ENCODE measurements around the gene PPARA.
A peak's percentile ranks its signal among the peaks of the same experiment; 100 is the strongest.

The PPARA gene

DNA sequence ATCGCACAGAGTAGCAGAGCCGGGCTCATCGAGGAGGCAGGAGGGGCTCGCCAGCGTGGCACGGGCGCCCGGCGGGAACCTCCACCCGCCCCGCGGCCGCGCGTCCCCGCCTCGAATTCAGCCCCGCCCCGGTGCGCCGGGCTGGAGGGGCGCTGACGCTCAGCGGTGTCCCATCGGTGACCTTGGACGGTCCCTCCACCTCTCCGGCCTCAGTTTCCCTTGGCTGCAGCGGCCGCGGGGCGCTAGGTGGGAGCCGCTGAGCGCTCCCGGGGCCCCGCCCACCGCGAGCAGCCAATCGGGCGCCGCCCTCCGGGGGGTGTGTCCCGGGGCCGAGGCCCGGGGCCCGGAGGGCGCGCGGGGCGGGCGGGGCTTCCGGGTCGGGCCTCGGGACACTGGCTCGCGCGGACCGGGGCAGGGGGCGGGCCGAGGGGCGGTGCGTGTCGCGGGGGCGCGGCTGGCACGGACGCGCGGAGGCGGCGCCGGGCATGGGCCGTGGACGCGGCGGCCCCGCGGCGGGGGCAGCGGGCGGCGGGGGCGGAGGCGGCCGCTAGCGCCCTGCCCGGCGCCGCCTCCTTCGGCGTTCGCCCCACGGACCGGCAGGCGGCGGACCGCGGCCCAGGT lies at the start of gene PPARA:
TSS of gene PPARA (plus strand) at position 493 of the 621 bp plus-strand sequence. CDS start 47,858 bp downstream, outside the sequence.
- peak; percentile 71 to 78 for DNase-seq (ENCODE audit: low read depth in 2 of 2)

DNA sequence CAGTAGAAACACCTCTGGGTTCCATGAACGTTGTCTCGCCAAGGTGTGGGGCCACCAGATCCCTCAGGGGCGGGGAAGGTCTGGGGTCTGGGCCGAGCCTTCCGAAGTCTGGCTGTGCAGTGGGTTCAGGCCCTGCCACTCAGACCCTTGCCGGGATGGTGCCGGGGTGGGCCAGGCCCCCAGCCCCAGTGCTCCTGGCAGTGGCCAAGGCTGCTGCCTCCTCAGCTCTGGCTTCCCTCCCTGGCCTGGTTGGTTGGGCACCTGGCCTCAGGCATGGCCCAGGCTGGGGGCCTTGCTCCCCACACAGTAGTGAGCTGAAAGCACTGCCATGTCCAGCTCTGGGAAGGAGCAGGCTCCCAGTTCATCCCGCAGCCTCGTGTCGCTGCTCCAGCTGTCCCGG lies 48.2 kb upstream of the PPARA start:
- DNase-seq (ENCODE audit: low read depth in 2 of 2) = no peak

DNA sequence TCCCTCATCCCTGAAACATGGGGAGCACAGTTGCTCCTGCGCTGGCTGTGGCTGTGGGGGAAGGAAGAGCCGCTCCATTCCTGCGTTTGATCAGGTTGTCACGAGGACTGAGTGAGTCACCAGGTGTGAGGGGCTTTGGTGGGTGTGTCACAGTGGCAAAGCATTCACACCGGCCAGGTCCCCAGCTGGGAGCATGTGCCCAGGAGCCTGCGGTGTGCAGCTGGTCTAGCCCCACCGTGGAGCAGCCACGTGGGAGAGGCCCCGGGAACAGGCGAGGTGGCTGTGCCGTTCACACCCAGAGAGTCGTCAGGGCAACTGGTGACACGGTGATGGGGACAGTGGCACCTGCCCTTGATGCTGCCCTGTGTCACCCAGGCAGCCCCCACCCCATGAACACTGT lies 47.6 kb upstream of the PPARA start:
- DNase-seq (ENCODE audit: low read depth in 2 of 2) = no peak

DNA sequence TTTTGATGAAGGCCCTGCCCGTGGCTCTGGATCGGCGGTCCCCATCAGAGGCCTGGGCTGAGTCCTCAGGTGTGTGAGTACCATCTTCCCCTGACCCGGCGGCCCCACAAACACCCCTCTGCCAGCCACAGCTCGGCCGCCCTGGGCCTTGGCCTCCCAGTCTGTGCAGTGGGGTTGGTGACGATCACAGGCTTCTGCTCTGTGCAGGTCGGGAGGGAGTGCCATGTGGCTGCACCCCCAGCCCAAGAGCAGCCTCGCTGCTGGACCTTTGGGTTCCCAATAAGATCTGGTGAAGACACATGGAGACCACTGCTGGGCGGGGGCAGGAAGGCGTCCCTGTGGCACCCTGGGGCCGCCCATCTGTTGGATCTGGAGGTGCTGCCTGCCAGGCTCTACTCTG lies 47.1 kb upstream of the PPARA start:
- DNase-seq (ENCODE audit: low read depth in 2 of 2) = no peak

DNA sequence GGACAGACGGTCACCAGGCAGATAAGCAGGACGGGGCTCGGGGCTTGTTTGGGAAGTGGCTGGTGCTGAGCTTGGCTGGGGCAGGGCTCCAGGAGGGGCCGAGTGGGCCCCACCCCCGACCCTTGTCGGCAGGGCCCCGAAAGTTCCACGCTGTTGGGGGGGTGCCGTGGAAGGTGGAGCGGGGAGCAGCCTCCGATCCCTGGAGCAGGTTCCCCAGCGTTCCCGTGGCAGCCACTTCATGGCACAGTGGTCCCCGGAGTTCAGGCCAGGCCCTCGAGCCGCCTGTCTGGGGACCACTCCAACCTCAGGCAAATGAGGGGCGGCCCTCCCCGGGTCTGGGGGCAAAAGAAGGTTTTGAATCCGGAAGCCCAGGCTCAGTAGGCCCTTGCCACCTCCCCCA lies 46.7 kb upstream of the PPARA start:
- no peak for DNase-seq (ENCODE audit: low read depth in 2 of 2)

DNA sequence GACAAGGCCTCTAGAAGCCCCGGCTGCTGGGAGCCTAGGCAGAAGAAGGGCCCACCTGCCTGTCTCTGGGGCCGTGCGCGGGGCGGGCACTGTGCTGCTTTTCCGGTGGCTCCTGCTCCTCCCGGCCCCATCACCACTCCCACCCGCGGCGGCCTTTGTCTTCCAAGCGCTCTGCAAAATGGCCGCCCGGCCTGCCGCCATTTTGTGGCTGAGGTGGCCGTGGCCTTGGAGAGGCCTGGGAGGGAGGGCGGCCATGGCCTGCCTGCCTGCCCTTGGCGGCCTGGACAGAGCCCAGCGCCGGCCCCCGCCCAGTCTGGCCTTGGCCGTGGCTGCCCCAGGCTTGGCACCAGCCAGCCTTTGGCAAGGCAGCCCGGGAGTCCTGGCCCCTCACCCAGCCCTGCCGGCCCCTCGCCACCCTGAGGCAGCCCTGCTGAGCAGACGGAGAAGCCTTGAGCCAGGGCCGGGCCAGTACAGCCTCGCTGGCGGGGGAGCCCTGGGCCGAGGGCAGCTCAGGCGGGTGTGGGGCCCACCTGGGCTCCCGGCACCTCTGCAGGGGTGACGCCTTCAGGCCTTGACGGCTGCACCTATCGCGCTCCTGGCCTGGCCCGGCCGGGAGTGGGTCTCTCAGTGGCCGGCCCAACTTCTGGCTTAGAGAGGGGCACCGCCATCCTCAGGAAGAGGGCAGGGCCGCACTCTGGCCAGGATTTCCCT lies 46.0 kb upstream of the PPARA start:
- no peak for DNase-seq (ENCODE audit: low read depth in 2 of 2)

DNA sequence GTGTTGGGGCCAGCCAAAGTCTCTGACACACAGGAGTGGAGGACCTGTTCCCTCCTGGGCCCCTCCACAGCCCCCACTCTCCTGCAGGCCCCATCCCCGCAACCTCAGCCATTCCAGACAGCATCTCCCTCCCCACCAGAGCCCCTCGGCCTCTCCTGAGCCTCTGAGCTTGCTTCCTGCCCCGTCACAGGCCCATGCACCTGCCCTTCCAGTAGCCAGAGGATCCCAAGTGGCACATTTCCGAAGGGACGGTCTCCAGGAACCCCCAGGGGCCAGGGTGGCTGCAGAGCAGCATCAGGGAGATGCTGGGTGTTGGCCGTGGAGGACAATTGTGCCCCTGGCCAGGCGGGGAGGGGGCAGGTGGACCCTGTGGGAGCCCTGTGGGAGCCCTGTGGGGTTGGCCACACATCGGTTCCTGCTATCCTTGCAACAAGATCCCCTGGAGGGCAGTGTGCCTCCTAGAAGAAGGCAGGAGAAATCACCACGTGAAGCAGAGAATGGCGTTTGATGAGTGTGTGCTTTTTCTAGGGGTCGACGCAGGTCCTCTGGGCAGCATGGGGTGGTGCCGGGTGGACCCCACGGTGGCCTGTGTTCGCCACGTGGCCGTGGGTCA lies 45.3 kb upstream of the PPARA start:
- DNase-seq (ENCODE audit: low read depth in 2 of 2) = no peak

DNA sequence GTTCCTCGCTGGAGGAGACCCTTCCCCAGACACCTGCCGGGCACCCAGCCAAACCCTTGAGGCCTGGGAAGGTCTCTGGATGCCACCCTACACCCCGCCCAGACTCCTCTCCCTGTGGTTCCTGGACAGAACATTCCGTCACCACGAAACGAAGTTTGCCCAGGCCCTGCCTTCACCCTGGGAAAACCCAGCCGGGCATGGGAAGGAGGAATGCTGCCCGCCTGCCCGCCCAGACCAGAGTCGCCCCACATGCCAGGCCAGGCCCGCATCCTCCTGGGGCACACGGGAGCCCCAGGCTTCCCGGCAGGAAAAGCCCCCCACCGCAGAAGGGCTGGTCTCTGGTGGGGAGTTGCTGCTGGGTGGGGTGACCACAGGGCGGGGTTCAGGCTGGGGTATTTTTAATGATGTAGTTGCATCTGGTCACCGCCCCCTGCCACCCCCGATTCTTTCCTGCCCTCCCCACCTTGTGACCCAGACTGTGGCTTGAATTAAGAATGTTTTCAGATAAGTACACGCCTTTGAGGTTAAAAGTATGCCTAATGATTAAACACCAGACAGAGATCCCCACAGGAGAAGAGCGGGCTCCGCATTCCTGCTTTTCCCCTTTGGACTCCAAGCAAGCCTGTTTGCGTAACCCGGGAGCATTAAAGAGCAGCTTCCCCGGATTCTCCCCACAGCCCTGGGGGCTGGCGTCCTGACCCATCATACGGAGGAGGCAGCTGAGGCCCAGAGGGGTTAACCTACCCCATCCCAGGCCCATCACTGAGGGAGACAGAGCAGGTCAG lies 44.6 kb upstream of the PPARA start:
- DNase-seq (ENCODE audit: low read depth in 2 of 2) = no peak

DNA sequence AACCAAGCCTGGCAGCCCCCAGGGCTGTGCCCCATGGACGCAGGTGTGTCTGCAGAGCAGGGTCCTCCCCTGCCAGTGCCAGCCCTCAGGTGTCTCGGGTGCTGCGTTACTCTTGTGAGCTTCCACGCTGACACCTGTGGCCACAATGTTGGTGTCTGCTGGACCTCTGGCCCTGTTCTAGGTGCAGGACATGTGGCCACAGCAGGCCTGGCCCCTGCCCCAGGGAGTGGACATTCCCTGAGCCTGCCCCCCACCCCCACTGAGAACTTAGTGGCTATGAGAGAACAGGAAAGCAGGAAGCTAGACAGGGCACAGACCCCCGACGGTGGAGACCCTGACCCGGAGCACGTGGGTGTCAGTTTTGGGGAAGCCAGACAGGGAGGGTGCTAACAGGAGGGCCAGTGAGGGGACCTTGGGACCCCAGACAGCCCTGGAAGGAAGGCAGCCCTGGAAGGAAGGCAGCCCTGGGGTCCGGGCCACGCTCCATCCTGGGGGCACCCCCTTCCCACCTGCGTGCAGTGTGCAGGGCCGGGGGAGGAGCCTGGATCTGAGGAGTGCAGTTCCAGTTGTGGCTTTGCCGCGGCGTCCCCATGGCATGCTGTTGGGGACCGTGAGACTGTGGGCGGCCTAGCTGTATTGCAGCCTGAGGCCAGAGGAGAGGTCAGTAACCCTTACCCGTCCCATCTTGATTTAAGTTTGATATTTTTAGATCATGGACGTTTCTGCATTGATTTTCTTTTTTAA lies 43.9 kb upstream of the PPARA start:
- no peak for DNase-seq (ENCODE audit: low read depth in 2 of 2)

DNA sequence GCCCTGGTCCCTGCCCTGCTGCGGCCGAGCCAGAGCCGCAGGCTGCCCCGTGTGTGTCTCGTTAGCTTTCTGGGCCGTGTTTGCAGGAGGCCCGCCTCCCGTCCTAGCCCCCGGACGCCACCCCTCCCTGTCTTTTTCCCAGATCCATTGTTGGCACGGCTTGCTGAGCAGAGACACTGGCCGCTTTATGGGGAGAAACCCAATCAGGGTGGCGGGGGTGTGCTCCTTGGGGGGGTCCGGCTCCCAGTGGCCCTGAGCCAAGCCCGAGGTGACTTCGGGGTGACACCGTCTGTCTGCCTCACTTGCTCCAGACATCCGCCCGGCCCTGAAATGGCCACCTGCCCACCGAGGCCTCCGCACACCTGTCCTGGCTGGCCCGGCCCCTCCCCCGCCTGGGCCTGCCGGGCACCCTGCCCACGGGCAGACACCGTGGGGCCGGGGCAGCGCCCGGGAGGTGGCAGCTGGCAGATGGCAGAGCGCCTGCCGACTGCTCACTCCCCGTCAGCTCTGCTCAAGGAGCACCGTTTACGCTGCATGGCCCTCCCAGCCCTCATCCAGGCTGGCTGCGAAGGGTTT lies 43.1 kb upstream of the PPARA start:
- DNase-seq (ENCODE audit: low read depth in 2 of 2) = no peak

DNA sequence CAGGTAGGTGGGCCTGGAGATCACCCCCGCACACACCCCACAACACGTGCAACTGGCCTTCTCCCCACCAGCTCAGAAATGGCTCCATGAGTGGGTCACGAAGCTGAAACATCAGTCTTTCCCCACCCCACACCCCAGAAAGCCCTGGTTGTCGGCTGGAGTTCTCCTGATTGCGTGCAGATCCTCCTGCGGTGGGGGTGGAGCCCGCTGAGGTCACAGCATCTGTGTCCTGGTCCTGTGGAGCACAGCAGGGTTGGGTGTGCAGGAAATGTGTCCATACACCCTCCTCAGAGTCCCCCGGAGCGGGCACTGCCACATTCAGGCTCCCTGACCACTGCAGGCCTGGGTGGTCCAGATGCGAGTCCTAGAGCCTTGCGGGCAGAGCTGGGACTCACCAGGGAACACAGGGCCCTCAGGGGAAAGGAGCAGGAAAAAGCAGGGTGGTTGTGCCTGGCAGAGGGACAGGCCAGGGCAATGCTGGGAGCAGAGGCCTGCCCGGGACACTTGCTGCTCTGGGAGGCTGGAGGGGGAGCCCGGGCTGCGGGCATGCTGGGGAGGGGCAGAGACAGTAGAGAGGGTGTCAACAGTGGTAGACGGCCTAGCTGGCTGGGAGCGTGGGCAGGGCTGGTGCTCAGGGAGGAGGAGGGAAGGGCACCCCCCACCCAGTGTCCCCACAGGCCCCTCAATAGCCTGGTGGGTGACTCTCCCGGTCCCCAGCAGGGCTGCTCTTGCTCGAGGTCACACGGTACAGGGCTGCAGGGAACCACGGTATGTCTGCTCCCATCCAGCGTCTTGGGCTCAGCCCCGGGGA lies 42.4 kb upstream of the PPARA start:
- no peak for DNase-seq (ENCODE audit: low read depth in 2 of 2)

DNA sequence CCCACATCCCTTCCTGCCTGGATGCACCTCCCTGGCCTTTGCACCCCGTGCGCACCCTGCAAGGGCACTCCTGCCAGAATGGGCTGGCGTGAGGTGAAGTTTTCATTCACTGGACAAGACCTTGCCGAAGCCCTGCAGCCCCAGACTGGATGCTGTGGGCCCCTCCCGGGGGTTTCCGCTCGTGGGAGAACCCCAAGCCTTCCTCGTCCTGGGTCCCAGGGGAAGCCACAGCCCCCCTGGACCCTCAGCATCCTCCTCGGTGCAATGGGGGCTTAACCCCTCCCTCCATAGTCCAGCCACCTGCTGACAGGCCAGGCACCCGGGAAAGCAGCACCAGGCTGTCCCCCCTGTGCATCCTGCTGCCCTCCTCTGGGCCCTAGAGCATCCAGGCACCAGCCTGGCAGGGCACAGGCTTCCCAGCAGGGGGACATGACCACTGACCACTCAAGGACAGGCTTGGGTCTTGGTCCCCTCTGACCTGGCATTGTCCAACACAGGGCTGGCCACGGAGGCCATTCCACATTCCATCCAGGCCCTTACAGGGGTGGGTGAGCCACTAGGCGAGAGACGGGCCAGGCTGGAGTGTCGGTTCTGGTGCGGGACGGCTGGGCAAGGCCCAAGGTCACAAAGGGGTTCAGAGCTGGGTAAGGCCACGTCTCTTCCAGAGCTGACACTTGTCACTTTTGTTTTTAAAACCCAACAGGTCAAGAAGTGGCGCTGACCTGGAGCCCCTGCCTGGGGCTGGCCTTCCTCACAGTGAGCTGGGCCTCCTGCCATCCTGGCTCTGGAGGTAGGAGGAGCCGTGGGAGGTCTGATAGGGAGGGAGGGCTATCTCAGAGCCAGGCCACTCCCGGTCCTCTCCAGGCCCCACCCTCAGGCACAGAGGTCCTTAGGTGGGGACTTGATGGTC lies 41.5 kb upstream of the PPARA start:
- DNase-seq (ENCODE audit: low read depth in 2 of 2) = no peak

DNA sequence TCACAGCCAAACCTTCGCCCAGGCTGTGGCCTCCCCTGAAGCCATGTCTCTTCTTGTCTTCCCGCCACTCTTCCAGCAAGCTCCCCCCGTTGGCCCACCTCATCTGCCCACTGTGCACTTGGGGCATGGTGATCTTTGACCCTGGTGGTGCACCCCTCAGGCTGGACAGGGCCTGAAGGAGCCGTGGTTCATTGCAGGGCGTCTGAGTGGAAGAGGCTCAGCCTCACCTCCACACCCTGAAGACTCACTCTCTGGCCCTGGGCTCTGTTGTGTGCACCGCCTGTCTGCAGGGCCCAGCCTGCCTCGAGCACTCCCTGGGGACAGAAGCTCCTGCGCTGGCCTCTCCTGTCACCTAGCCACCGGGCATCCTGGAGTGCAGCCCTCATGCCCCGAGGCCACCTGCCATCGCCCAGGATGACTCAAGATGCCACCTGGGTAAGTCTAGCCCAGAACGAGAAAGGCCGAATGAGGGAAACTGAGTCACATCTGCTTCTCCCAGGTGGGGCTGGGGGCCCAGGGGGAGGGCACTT lies 40.8 kb upstream of the PPARA start:
- DNase-seq (ENCODE audit: low read depth in 2 of 2) = no peak

DNA sequence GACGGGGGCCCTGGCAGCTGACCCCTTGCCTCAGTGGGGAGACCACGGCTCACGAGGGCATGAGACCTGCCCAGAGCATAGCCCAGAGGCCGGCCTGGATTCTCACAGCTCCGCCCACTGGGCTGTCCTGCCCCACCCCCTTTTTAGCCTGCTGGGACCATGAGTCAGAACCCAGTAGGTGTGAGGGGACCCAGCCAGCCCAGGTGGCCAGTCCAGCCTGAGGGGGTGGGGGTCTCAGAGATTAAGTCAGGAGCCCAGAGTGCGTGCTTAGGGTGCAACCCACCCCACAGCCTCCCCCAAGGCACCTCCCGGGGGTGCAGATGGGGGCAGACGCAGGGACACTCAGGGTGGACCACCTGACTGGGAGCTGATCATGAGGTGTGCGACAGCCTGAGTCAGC lies 40.1 kb upstream of the PPARA start:
- no peak for DNase-seq (ENCODE audit: low read depth in 2 of 2)

DNA sequence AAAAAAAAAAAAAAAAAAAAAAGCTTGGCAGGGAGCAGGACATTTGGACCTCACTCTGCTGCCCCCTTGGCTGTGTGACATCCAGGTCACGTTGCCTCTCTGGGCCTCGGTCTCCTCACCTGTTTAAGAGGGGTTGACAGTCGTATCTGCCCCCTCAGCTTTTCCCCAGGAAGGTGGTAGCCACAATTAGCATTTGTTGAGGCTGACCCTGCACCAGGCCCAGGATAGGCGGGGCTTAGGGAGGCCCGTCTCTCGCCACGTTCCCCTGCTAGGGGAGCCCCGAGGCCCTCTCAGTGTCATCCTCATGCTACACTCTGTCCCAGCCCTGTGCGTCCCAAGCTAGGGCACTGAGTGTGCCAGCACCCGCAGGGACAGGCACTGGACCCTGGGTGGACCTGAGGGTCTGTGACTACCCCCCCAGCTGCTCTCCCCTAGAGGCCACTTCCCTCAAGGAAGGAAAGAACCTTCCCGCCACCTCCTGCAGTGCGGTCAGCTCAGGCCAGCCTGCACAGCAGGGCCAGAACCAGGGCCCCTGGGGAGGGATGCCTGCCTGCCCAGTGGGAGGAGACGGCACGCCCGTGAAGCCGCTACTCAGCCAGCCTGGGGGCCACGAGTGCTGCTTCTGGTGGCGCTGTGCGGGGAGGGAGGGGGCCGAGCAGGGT lies 38.5 kb upstream of the PPARA start:
- no peak for DNase-seq (ENCODE audit: low read depth in 2 of 2)

DNA sequence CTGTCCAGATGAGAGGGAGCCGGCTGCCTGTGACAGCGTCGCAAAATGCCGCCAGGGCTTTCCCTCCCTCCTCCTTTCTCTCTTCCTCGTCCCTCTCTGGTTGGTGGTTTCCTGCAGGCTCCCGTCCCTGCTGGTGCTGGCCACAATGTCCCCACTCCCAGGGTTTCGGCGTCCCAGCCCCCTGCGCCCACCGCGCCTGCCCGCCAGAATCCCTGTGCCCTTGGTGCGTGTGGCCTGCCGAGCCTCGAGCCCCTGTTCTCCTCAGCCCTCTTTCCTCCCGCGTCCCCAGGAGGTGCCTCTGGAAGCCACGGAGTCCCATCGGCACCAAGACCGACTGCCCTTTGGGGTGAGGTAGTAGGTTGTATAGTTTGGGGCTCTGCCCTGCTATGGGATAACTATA lies 37.9 kb upstream of the PPARA start:
- no peak for DNase-seq (ENCODE audit: low read depth in 2 of 2)

DNA sequence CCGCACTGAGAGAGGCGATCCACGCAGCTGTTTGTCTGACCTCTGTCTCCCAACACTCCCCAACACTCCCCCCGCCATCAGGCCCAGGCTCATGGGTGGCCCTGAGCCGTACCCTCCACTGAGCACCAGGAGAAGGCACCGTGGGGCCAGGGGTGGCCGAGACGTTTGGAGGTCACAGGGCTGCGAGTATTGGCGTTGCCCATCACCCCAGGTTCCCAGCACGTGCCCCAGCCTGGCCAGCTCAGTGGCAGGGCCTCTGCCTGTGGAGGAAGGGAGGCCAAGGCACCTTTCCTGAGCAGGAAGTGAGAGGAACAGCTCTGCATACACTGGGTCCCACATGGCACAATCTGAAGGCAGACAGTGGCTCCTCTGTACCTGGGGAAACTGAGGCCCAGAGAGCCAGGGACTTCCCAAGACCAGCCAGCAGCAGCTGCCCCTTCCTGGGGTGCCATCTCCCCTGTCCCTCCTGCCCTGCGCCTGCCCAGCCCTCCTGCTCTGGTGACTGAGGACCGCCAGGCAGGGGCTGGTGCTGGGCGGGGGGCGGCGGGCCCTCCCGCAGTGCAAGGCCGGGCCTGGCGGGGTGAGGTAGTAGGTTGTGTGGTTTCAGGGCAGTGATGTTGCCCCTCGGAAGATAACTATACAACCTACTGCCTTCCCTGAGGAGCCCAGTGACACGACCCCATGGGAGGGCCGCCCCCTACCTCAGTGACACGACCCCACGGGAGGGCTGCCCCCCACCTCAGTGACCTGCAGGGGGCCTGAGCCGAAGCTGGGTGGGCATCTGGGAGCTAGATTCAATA lies 37.0 kb upstream of the PPARA start:
- no peak for DNase-seq (ENCODE audit: low read depth in 2 of 2)
